ENCODE measurements around the gene MBTPS1. TPM values are rescaled to one million over a fixed set of nuclear protein-coding genes. Genes with fewer than 3 reads are reported as not detected.

Gene MBTPS1
- 107 and 122 TPM in 2 replicates for total RNA-seq

- peak; percentile 68 for DNase-seq (ENCODE audit: extremely low read depth, low read depth, low spot score)
Measured at GRCh38 chr16:84116720-84117493, at the start of gene MBTPS1. Gene MBTPS1 (minus strand): TSS chr16:84116942. CDS start chr16:84101783, 15,159 bp downstream.

DNA sequence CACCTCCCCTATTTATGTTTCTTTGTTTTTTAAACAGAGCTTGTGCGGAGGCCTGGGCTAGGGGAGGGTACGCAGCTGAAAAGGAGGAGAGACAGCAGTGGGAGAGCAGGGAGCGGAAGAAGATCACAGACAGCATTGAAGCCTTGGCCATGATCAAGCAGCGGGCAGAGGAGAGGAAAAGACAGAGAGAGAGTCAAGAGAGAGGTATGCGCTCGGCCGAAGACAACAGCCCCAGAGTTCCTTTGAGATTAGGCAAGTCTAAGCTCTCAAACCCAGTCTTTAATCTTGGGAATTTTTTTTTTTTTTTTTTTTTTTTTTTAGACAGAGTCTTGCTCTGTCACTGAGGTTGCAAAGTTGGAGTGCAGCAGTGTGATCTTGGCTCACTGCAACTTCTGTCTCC, 49.0 kb upstream of the MBTPS1 start:
- no peak for DNase-seq (ENCODE audit: extremely low read depth, low read depth, low spot score)

- DNase-seq (ENCODE audit: extremely low read depth, low read depth, low spot score) = no peak
Measured at GRCh38 chr16:84161801-84162200, 45.1 kb upstream of the MBTPS1 start.

- DNase-seq (ENCODE audit: extremely low read depth, low read depth, low spot score) = no peak
Measured at GRCh38 chr16:84161037-84161436, 44.3 kb upstream of the MBTPS1 start.

DNA sequence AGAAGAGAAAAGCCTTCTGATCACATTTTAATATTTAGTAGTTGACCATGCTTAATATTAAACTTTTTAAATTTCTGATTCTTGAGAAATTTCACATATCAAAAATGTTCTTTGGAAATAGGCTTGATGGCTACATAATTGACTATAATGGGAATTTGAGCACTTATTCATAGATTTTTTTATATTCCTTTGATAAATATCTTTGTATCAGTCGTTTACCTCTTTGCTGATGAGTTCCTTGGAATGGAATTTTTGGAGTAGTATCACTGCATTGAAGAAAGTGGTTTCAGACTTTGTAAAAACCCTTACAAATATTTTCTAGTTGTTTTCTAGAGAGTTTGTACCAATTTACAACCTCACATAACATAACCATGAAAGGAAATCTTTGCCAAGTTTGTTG, 43.1 kb upstream of the MBTPS1 start:
- no peak for DNase-seq (ENCODE audit: extremely low read depth, low read depth, low spot score)

DNA sequence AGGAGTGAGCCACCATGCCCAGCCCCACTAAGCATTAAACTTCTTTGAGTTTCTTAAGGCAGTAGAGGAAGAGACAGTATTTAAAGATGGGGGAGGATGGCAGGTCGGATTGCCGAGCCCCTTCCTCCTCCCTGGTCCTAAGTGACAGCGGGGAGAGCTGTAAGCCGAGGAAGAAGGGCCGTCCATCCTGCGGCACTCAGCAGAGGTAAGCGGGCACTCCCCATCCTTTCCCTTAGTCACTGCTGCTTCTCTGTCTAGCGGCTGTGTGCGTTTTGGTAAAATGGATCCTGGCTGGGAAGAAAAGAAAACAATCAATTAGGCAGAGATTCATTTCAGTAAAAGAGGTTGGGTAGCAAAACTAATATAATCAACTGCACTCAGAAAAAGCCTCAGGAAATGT, 42.3 kb upstream of the MBTPS1 start:
- no peak for DNase-seq (ENCODE audit: extremely low read depth, low read depth, low spot score)

DNA sequence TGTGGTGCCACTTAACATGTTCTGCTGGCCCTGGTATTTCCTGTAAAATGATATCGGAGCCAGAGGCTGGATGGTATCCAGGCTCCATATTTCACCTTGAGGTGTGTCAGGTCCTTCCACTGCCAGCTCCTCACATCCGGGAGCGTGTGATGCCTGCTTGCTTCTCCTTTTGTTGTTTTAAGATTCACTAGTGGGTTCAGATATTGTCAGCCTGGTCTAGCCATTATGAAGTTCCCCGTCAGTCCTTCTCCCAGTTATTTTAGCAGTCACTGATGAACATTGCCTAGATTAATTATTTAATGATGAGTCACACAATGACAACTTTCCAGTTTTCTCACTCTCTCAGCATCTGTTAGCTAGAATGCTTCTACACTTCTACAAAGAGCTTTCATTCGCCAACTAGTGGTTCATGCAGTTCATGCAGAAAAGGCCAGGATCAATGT, 39.6 kb upstream of the MBTPS1 start:
- no peak for DNase-seq (ENCODE audit: extremely low read depth, low read depth, low spot score)

DNA sequence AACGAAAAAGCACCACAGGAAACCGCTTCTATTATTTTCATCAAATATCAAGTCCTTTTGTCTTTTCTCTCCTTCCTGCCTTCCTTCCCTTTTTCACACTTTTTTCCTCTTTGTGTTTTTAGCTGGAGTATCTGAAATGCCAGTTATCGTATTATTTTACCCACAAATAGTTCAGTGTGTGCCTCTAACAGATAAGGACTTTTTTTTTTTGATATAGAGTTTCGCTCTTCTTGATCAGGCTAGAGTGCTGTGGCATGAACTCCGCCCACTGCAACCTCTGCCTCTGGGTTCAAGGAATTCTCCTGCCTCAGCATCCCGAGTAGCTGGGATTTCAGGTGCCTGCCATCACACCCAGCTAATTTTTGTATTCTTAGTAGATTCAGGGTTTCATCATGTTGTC, 39.0 kb upstream of the MBTPS1 start:
- DNase-seq (ENCODE audit: extremely low read depth, low read depth, low spot score) = no peak

DNA sequence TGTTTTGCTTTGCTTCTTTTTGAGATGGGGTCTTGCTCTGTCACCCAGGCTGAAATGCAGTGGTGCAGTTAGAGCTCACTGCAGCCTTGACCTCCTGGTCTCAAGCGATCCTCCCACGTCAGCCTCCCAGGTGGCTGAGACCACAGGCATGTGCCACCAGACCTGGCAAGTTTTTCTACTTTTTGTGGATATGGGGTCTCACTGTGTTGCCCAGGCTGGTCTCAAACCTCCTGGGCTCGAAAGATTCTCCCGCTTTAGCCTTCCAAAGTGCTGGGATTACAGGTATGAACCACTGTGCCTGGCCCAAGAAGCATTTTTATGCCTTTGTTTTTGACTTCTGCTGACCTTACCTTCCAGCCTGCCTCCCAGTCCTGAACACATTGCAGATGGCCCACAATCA, 38.5 kb upstream of the MBTPS1 start:
- no peak for DNase-seq (ENCODE audit: extremely low read depth, low read depth, low spot score)

GRCh38 chr16:84153660-84154214, 37.0 kb upstream of the MBTPS1 start:
- no peak for DNase-seq (ENCODE audit: extremely low read depth, low read depth, low spot score)

- no peak for DNase-seq (ENCODE audit: extremely low read depth, low read depth, low spot score)
Measured at GRCh38 chr16:84150926-84151325, 34.2 kb upstream of the MBTPS1 start.

DNA sequence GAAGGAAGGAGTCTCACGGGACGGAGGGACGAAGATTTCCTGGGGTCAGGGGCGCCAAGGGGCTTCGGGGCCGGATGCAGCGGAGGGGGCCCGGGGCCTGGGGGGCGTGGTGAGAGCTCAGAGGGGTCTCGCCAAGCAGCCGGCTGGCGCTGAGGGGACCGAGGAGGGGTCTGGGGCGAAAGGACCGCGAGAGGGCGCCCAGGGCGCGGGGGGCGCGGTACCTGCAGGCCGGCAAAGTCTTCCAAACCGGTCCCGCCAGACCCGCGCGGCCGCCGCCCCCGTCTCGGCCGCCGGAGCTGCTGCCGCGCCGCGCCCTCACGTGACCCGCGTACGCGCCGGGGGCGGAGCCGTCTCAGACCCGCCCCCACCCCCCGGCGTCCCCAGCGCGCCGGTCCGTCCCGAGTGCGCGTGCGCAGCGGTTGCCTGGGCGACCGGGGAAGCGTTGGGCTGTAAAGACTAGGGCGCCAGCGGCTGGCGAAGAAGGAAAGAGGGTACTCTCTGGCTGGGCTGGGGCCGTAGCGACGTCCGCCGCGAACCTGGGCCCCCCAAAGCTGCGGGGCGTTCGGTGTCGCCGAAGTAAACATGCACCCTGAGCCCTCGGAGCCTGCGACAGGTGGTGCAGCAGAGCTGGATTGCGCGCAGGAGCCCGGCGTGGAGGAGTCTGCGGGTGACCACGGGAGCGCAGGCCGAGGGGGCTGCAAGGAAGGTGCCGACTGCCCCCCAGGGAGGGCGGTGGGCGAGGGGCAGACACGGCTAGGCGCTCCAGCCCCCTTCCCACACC, 28.3 kb upstream of the MBTPS1 start, which contains the start of the genes DNAAF1 and HSDL1:
TSS of gene DNAAF1 (plus strand) at position 450 of the 781 bp plus-strand sequence. CDS start at position 583, 133 bp downstream.
TSS of gene HSDL1 (minus strand) at position 319 of the 781 bp plus-strand sequence. CDS start 13,856 bp downstream, outside the sequence.
- no peak for DNase-seq (ENCODE audit: extremely low read depth, low read depth, low spot score)

DNA sequence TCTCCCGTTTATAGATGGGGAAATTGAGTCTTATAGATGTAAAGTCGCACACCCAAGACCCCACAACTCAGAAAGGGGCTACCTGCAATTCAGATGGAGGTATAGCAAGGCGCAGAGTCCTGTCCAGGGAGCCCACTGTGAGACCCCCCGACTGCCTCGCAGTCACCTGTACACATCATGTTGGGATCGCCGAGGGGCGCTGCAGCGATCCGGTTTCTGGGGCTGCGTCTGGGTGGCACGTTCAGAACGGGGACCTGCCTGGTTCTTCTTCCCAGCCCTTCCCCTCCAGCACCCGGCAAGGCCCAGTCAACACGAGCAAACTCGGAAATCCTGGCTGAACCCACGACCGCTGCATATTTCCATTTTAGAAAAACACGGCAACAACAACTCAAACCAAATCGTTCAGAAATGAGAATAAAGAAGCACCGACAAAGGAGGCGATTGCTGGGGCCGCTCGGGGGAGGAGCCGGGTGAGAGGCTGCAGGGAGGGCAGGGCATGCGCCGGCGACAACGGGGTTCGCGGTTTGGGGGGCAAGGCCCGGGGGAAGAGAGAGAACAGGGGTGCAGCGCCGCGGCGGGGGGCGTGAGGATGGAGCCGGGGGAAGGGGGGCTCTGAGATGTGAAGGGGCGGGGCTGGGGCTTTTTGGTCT, 27.6 kb upstream of the MBTPS1 start:
- no peak for DNase-seq (ENCODE audit: extremely low read depth, low read depth, low spot score)

GRCh38 chr16:84143784-84144199, 27.1 kb upstream of the MBTPS1 start:
- no peak for DNase-seq (ENCODE audit: extremely low read depth, low read depth, low spot score)

GRCh38 chr16:84143081-84143480, 26.3 kb upstream of the MBTPS1 start:
- no peak for DNase-seq (ENCODE audit: extremely low read depth, low read depth, low spot score)

GRCh38 chr16:84141143-84141670, 24.5 kb upstream of the MBTPS1 start:
- no peak for DNase-seq (ENCODE audit: extremely low read depth, low read depth, low spot score)

- DNase-seq (ENCODE audit: extremely low read depth, low read depth, low spot score) = no peak
Measured at GRCh38 chr16:84139628-84140258, 23.0 kb upstream of the MBTPS1 start.

DNA sequence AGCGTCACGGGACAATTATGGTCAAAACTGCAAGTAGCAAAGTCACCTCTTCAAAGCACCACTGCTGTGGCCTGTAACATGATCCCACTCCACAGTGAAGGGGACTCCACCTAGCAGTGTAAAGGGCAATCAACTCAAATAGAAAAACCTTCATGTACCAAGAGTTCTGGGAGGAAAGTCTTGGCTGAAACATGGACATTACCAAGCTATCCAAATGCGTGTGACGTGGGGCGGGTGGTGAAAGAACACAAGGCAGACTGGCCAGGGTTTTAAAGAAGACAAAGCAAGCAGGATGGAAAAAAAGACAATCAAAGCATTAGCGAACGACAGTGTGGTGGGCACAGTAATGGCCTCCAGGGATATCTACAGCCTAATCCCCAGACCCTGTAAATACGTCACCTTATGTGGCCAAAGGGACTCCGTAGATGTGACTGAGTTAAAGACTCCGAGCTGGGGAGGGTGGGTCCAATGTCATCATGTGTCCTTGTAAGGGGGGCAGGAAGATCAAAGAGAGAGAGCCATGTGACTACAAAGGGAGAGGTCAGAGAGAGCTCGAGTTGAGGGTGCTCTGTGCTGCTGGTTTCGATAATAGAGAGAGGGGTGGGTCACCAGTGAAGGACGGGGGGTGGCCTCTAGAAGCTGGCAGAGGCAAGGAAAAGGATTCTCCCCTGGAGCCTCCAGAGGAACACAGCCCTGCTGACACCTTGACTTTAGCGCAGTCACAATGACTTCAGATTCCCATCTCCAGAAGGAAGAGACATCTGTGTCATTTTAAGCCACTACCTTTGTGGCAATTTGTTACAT, 22.3 kb upstream of the MBTPS1 start:
- DNase-seq (ENCODE audit: extremely low read depth, low read depth, low spot score) = no peak

DNA sequence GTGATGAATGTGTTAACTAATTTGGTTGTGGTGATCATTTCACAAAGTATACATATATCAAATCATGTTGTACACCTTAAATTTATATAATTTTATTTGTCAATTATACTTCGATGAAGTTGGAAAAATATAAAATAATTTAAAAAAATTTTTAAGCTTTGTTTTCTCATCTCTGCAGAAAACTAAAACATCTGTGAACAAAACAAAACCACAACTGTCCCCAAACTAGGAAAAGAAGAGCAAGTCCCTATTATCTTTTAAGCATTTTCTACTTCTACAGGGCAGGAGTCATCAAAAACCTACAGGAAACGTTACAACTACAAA, 21.7 kb upstream of the MBTPS1 start:
- no peak for DNase-seq (ENCODE audit: extremely low read depth, low read depth, low spot score)
